D721Med (cell line): Measurements from ENCODE around the gene EIF4E3.

Experiments used
- DNase-seq: peaks from one replicate; pipeline ENCODE4 v3.0.0; 2011; ENCODE audit warnings: low spot score; ENCODE audit not compliant: insufficient read length
- FAIRE-seq: peaks from 2 replicates; lab custom pipeline; 2011; peaks lifted over from hg19 to GRCh38; lab: Jason Lieb, UNC
- TF ChIP-seq, protein P1 (sequence below): IDR thresholded peaks from 2 replicates; pipeline ENCODE4 v1.5.1; 2012; ENCODE audit warnings: mild to moderate bottlenecking, control low read depth; ENCODE audit not compliant: insufficient read depth; ENCODE audit errors: missing control alignments

Gene EIF4E3

DNA sequence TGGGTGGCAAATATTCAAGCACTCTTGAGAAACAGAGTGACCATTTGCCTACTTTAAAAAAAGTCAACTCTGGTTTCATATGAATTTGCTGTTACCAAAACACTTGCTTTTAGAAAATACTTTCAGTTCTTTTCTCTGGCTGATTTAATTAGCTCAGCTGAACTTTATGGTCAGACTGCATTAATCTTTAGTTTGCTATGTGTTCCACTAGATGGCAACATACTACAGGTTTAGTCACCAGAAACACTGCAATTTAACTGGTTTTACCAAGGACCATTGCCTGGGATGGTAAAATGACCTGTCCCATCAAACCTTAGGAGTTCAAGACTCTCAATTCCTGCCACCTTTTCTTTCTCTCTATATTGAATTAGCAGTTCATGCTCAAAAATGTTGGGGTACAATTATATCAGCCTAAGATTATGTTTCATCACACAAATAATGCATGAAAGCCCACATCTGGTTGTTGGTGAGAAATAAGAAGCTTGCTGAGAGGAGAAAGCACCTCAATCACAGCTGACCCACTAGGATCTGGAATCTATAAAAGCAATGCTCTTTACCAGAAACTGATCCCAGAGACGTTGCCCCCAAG is 14.2 kb downstream of the EIF4E3 start:
- FAIRE-seq (peak; percentile 72), DNase-seq (peak; percentile 40)
- TF ChIP-seq, protein P1, sequence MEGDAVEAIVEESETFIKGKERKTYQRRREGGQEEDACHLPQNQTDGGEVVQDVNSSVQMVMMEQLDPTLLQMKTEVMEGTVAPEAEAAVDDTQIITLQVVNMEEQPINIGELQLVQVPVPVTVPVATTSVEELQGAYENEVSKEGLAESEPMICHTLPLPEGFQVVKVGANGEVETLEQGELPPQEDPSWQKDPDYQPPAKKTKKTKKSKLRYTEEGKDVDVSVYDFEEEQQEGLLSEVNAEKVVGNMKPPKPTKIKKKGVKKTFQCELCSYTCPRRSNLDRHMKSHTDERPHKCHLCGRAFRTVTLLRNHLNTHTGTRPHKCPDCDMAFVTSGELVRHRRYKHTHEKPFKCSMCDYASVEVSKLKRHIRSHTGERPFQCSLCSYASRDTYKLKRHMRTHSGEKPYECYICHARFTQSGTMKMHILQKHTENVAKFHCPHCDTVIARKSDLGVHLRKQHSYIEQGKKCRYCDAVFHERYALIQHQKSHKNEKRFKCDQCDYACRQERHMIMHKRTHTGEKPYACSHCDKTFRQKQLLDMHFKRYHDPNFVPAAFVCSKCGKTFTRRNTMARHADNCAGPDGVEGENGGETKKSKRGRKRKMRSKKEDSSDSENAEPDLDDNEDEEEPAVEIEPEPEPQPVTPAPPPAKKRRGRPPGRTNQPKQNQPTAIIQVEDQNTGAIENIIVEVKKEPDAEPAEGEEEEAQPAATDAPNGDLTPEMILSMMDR, result peak; percentile 85

DNA sequence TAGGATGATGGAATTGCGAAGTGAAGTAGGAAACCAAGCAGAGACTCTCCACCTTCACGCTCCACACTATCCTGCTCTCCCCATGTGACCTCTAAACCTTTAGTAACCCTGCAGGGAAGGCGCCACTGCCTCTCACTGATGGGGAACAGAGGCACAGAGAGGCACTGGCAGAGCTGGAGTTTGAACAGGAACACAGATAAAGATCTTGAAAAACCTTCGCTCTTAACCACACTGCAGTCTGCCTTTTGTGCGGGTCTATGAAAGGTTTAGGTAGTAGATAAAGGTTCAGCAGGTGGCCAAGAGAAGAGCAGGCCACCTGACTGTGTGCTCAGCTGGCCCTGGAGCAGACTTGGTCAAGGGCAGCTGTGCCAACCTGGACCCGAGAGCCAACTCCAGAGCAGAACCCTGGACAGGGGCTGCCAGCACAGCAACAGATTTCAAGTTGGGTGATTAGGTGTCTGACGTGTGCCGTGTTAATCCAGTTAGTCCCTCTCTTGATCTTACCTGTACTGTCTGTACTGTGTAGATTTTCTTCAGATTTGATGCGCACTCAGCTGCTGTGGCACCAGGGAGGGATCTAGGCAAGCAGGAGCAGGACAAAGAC is 15.2 kb downstream of the EIF4E3 start:
- TF ChIP-seq, protein P1, result no peak
- no peak for DNase-seq
- no peak for FAIRE-seq

DNA sequence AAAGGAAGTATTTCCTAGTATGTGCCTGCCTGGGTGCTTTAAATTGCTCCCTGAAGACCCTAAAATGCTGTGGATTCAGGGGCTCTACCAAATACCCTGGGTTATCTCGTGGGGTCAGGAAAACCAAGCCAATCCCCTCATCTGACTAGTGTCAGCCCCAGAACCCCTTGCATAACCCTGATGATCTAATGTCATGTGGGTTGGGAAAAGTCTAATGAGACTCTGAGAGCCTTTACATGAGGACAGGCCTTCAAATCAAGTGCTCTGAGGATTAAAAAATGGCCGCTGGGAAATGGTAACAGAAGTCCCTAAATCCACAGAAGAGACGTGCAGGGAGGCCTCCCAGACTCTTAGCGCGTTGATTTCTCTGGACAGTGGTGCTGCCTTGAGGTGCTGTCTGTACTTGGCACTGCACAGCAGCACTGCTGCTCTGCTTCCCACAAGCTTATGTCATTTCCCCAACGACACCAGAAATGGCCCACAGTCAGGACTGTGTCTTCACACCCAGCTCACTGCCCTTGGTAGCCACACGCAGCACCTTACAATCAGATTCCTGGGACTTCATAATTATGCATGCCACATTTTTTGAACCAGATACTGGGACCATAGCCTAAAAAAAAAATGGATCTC is 16.6 kb downstream of the EIF4E3 start:
- FAIRE-seq, result no peak
- TF ChIP-seq, protein P1, result no peak
- DNase-seq, result no peak

DNA sequence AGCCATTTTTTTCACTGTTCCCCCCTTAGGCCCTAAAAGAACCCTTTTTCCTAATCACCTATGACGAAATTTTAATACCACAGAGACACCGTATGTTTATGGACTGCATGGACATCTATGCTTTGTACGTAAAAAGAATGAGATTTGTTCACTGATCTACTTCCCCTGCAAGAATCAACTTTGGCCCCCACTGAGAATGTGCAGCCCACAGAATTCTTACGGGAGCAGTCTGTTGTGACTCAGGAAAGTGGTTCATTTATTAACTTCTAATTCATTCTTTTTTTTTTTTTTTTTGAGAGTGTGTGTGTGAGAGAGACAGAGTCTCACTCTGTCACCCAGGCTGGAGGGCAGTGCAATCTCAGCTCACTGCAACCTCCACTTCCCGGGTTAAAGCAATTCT is 17.6 kb downstream of the EIF4E3 start:
- TF ChIP-seq, protein P1, result no peak
- DNase-seq (no peak), FAIRE-seq (no peak)

DNA sequence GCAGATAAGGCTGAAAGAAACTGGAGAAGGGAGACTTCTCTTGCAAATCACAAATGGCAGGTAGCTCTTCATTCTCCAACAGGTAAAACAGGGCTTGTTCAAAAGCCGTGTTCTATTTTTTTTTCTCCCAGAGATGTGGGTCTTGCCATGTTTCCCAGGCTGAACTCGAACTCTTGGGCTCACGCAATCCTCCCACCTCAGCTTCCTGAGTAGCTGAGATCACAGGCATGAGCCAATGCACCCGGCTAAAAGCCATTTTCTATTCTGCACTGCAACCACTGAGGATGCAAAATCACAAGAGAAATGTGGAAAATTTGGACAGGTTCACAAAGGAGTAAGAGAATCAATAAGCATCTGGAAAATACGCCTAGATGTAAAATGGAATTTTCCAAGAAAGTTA is 19.5 kb downstream of the EIF4E3 start:
- TF ChIP-seq, protein P1, result no peak
- no peak for DNase-seq
- FAIRE-seq, result no peak

DNA sequence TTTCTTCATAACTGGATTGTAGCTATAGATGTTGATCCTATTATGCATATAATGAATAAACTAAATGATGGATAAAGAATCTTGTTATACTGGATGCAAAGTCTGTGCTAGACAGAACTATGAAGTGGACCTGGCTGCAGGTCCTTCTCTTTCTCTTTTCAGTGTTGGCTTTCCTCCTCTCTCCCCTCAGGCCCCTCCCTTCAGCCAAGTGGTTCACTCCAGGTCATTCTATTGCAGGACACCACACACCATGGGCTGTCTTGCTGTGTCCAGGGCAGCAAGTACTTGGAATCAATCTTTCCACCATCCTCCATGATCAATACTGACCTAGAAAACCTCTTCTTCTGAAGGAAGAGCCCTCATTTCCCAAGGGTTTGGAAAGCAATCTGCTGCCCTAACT is 20.3 kb downstream of the EIF4E3 start:
- no peak for FAIRE-seq
- no peak for DNase-seq
- TF ChIP-seq, protein P1, result no peak

DNA sequence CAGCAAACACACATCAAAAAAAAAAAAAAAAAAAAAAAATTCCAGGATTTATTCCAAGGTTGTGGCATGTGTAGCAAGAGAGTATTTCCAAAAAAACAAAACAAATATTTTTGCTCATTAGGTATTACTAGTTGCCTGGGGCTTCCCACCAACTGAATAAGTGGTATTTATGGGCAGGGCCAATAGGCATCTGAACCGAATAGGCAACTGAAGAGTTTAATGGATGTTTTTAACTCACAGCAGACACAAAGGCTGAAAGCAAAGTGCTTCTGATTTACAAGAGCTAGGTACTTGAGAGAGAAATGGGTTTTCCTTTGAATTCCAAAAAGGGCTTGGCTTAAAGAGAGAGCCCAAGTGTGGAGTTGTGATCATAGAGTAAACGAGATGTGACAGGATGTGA is 21.4 kb downstream of the EIF4E3 start:
- TF ChIP-seq, protein P1, result no peak
- no peak for DNase-seq
- FAIRE-seq, result no peak
